SK-N-SH (cell line): Measurements from ENCODE around the gene HVCN1. TPM values are rescaled to one million over a fixed set of nuclear protein-coding genes. Genes with fewer than 3 reads are reported as not detected.

Source experiments
- CTCF ChIA-PET: fragments of 300-600, 350-600 bp; formaldehyde crosslinking; extraction: SDS; loops from one replicate; lab custom pipeline; 2021; lab: Yijun Ruan, JAX
- POLR2A ChIA-PET: fragments of 350-600 bp; sonication (Branson Sonifier 250); formaldehyde crosslinking; extraction: SDS; loops from one replicate; lab custom pipeline; 2020; ENCODE audit warnings: antibody characterized with exemption, inconsistent platforms; lab: Yijun Ruan, JAX
- DNase-seq: peaks from one replicate; pipeline ENCODE4 v3.0.0; 2012
- H2AFZ ChIP-seq: fragments of 200-600 bp; sonication (generic); 2 replicates; pipeline ENCODE4 v1.8.1; 2016; ENCODE audit warnings: antibody characterized with exemption, mild to moderate bottlenecking, low read depth
- H3F3A ChIP-seq: fragments of 200-600 bp; sonication (generic); replicated peaks from 2 replicates; pipeline ENCODE3; 2016; ENCODE audit warnings: antibody characterized with exemption, mild to moderate bottlenecking; ENCODE audit not compliant: insufficient read depth
- H3K27ac ChIP-seq, 2 experiments: fragments of 200-500 bp in 1 of 2; fragments of 200-600 bp in 1 of 2; sonication (Bioruptor generic) in 1 of 2; sonication (generic), shearing (Covaris generic) in 1 of 2; 2 replicates each; pipeline versions ENCODE4 v1.5.1 to v1.6.1; 2014 to 2016; ENCODE audit warnings: low read depth in 2 of 2, inconsistent platforms in 1 of 2, low read length in 1 of 2, mild to moderate bottlenecking in 1 of 2, mixed read lengths in 1 of 2
- H3K27me3 ChIP-seq: fragments of 200-600 bp; sonication (generic), shearing (Covaris generic); 2 replicates; pipeline ENCODE4 v1.6.1; 2016; ENCODE audit warnings: mixed run types; ENCODE audit not compliant: insufficient read depth
- H3K36me3 ChIP-seq, 2 experiments: fragments of 200-500 bp in 1 of 2; fragments of 200-600 bp in 1 of 2; sonication (Bioruptor generic) in 1 of 2; sonication (generic) in 1 of 2; replicated peaks in 1 of 2; 2 replicates each; pipeline versions ENCODE3 to v1.5.1; 2014 to 2016; ENCODE audit warnings: low read length in 1 of 2, mild to moderate bottlenecking in 1 of 2; ENCODE audit not compliant: insufficient read depth in 2 of 2, control insufficient read depth in 1 of 2
- H3K4me1 ChIP-seq, 2 experiments: fragments of 200-500 bp in 1 of 2; fragments of 200-600 bp in 1 of 2; sonication (Bioruptor generic) in 1 of 2; sonication (generic), shearing (Covaris generic) in 1 of 2; 2 replicates each; pipeline versions ENCODE4 v1.5.1 to v1.6.1; 2014 to 2016; ENCODE audit warnings: low read depth in 1 of 2, low read length in 1 of 2, mixed run types in 1 of 2; ENCODE audit not compliant: insufficient read depth in 2 of 2, control insufficient read depth in 1 of 2
- H3K4me2 ChIP-seq: fragments of 200-600 bp; sonication (generic), shearing (Covaris generic); 2 replicates; pipeline ENCODE4 v1.6.1; 2017; ENCODE audit warnings: mixed run types
- H3K4me3 ChIP-seq, 2 experiments: fragments of 200-500 bp in 1 of 2; fragments of 200-600 bp in 1 of 2; sonication (Bioruptor generic) in 1 of 2; sonication (generic), shearing (Covaris generic) in 1 of 2; 2 replicates each; pipeline versions ENCODE4 v1.5.1 to v1.8.1; 2014 to 2016; ENCODE audit warnings: low read depth in 2 of 2, inconsistent platforms in 1 of 2, low read length in 1 of 2, mild to moderate bottlenecking in 1 of 2, mixed read lengths in 1 of 2, moderate library complexity in 1 of 2
- H3K79me2 ChIP-seq: fragments of 200-600 bp; sonication (generic); 2 replicates; pipeline ENCODE4 v1.8.1; 2017; ENCODE audit warnings: mild to moderate bottlenecking; ENCODE audit not compliant: insufficient read depth
- H3K9ac ChIP-seq: fragments of 200-600 bp; sonication (generic); 2 replicates; pipeline ENCODE4 v1.6.1; 2017; ENCODE audit warnings: mixed run types
- H3K9me2 ChIP-seq: fragments of 200-600 bp; sonication (generic); 2 replicates; pipeline ENCODE4 v1.6.1; 2017; ENCODE audit warnings: mixed run types
- H3K9me3 ChIP-seq: fragments of 200-600 bp; sonication (generic); 2 replicates; pipeline ENCODE4 v1.6.1; 2017; ENCODE audit warnings: mixed run types, mild to moderate bottlenecking, moderate library complexity
- H4K20me1 ChIP-seq: fragments of 200-600 bp; sonication (generic); 2 replicates; pipeline ENCODE4 v1.6.1; 2017; ENCODE audit warnings: mild to moderate bottlenecking, mixed run types; ENCODE audit not compliant: insufficient read depth
- CHD2 ChIP-seq: fragments of 150-350 bp; IDR thresholded peaks from 2 replicates; pipeline ENCODE4 v1.6.1; 2018; ENCODE audit warnings: low read length; ENCODE audit not compliant: partially characterized antibody
- FOXJ3 ChIP-seq: sonication (generic); formaldehyde crosslinking; IDR thresholded peaks from 2 replicates; pipeline ENCODE4 v1.5.1; 2020; ENCODE audit warnings: mild to moderate bottlenecking, missing genetic modification reagents
- NFIC ChIP-seq: IDR thresholded peaks from 2 replicates; pipeline ENCODE4 v1.4.0; 2012; ENCODE audit warnings: borderline replicate concordance
- PBX3 ChIP-seq: IDR thresholded peaks from 2 replicates; pipeline ENCODE4; 2012
- RAD21 ChIP-seq: IDR thresholded peaks from 2 replicates; pipeline ENCODE4 v1.6.1; 2012; ENCODE audit warnings: mild to moderate bottlenecking, low read length
- RCOR1 ChIP-seq: fragments of 150-350 bp; IDR thresholded peaks from 2 replicates; pipeline ENCODE4 v1.6.1; 2017; ENCODE audit warnings: antibody characterized with exemption, low read length
- RFX5 ChIP-seq: IDR thresholded peaks from 2 replicates; pipeline ENCODE4 v1.6.1; 2012; ENCODE audit warnings: mild to moderate bottlenecking, improper control_type of control experiment, low read length
- SMC3 ChIP-seq: IDR thresholded peaks from 2 replicates; pipeline ENCODE4 v1.6.1; 2012; ENCODE audit warnings: low read depth, low read length, improper control_type of control experiment
- TCF12 ChIP-seq: IDR thresholded peaks from 2 replicates; pipeline ENCODE4 v1.4.0; 2012
- WGBS: methylation state at CpG from one replicate; pipeline ENCODE4 v1.1.6; 2017; ENCODE audit warnings: low lambda C conversion rate; 5-methylcytosine and 5-hydroxymethylcytosine counted together
- polyA plus RNA-seq, 3 experiments: library from polyadenylated mRNA; depleted of rRNA; stranded (reverse); fragments of >200 nt; gene quantifications; 2 replicates each; pipeline ENCODE4 v1.2.3, GENCODE V29; 2012
- TF ChIP-seq, protein P1 (sequence below): IDR thresholded peaks from 2 replicates; pipeline ENCODE4 v1.4.0; 2012; ENCODE audit warnings: low read depth, borderline replicate concordance
- TF ChIP-seq, protein P2 (sequence below): IDR thresholded peaks from 2 replicates; pipeline ENCODE4 v1.6.1; 2012; ENCODE audit warnings: mild to moderate bottlenecking, low read depth, low read length, moderate library complexity

HVCN1 gene
- polyA plus RNA-seq, 1 of the 3 experiments (the other 2 are of a cell fraction): 0.03 TPM

GRCh38 chr12:110733089-110733715 is 44.3 kb upstream of the HVCN1 start:
- no peaks in the 10 kb centered on the region for H3F3A ChIP-seq
- CTCF ChIA-PET: interaction anchor here (0.7 to 1.2 kb wide), 2 partner anchors 91 to 155 kb away, joined by 3 read pairs; no protein-coding TSS in a partner anchor
- H3K79me2 ChIP-seq: peaks cover 100% of the 10 kb centered on the region
- H2AFZ ChIP-seq: no peak overlapping the region
- H3K4me3 ChIP-seq: no peak overlapping the region
- TF ChIP-seq RCOR1 (no peak), TCF12 (0 out of 2 replicates have a peak, but pooled peaks have one; percentile 11), RAD21 (no peak), PBX3 (0 out of 2 replicates have a peak, but pooled peaks have one; percentile 22)
- H3K27me3 ChIP-seq: no peaks in the 10 kb centered on the region
- H3K9ac ChIP-seq: no peak overlapping the region
- H4K20me1 ChIP-seq: peaks cover 83% of the 10 kb centered on the region
- H3K4me1 ChIP-seq: peaks cover 7 to 26% of the 10 kb centered on the region in 2 experiments
- H3K4me2 ChIP-seq: 0 out of 2 replicates have a peak overlapping the region, but pooled peaks have one; percentile 1
- 63% methylated on average over 5 of the region's 5 CpGs for WGBS
- no peaks in the 10 kb centered on the region for H3K9me2 ChIP-seq
- peak overlapping the region; percentile 3 to 7; a peak in 1 of 4 replicates for H3K27ac ChIP-seq
- POLR2A ChIA-PET: interaction anchor here (0.8 kb wide), 1 partner anchor 9 kb away, joined by 3 read pairs; no protein-coding TSS in a partner anchor
- no peak for DNase-seq
- peaks cover 38 to 62% of the 10 kb centered on the region in 2 experiments for H3K36me3 ChIP-seq
- no peaks in the 10 kb centered on the region for H3K9me3 ChIP-seq

DNA sequence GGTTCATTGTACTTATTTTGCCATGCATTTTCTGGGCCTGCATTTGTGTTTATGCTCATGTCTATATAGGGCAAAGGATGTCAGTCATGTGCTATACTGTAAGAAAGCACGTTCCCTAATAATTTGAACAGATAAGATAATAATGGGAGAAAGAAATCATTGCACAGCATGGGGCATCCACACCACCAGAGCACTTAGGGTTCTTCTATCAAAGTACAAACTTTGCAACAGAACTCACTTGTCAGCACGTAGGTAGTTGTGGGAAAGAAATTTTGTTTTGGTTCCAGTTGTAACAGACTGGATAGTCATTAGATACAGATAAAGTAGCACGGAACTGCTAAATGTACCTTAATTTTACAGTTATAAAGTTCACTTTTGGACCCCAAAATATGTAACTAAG is 43.7 kb upstream of the HVCN1 start:
- Histone ChIP-seq H3K36me3 (peaks cover 41 to 57% of the 10 kb centered on the region in 2 experiments), H3F3A (no peaks in the 10 kb centered on the region), H4K20me1 (peaks cover 76% of the 10 kb centered on the region), H3K4me1 (peaks cover 7 to 20% of the 10 kb centered on the region in 2 experiments), H3K9me2 (no peaks in the 10 kb centered on the region), H2AFZ (no peak overlapping the region), H3K9me3 (no peaks in the 10 kb centered on the region), H3K9ac (no peak overlapping the region), H3K27ac (no peak overlapping the region), H3K79me2 (peaks cover 100% of the 10 kb centered on the region)
- ChIA-PET CTCF (interaction anchor here (0.7 kb wide), 1 partner anchor 155 kb away, joined by 3 read pairs; no protein-coding TSS in a partner anchor), POLR2A (no interaction called here)
- 84% methylated on average over 3 of the region's 3 CpGs for WGBS
- TF ChIP-seq, protein P1, sequence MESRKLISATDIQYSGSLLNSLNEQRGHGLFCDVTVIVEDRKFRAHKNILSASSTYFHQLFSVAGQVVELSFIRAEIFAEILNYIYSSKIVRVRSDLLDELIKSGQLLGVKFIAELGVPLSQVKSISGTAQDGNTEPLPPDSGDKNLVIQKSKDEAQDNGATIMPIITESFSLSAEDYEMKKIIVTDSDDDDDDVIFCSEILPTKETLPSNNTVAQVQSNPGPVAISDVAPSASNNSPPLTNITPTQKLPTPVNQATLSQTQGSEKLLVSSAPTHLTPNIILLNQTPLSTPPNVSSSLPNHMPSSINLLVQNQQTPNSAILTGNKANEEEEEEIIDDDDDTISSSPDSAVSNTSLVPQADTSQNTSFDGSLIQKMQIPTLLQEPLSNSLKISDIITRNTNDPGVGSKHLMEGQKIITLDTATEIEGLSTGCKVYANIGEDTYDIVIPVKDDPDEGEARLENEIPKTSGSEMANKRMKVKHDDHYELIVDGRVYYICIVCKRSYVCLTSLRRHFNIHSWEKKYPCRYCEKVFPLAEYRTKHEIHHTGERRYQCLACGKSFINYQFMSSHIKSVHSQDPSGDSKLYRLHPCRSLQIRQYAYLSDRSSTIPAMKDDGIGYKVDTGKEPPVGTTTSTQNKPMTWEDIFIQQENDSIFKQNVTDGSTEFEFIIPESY: no peak
- no peak for TF ChIP-seq TCF12
- TF ChIP-seq FOXJ3 (CRISPR knock-in tag): no peak
- TF ChIP-seq RFX5: no peak
- no peak for TF ChIP-seq SMC3
- TF ChIP-seq, protein P2, sequence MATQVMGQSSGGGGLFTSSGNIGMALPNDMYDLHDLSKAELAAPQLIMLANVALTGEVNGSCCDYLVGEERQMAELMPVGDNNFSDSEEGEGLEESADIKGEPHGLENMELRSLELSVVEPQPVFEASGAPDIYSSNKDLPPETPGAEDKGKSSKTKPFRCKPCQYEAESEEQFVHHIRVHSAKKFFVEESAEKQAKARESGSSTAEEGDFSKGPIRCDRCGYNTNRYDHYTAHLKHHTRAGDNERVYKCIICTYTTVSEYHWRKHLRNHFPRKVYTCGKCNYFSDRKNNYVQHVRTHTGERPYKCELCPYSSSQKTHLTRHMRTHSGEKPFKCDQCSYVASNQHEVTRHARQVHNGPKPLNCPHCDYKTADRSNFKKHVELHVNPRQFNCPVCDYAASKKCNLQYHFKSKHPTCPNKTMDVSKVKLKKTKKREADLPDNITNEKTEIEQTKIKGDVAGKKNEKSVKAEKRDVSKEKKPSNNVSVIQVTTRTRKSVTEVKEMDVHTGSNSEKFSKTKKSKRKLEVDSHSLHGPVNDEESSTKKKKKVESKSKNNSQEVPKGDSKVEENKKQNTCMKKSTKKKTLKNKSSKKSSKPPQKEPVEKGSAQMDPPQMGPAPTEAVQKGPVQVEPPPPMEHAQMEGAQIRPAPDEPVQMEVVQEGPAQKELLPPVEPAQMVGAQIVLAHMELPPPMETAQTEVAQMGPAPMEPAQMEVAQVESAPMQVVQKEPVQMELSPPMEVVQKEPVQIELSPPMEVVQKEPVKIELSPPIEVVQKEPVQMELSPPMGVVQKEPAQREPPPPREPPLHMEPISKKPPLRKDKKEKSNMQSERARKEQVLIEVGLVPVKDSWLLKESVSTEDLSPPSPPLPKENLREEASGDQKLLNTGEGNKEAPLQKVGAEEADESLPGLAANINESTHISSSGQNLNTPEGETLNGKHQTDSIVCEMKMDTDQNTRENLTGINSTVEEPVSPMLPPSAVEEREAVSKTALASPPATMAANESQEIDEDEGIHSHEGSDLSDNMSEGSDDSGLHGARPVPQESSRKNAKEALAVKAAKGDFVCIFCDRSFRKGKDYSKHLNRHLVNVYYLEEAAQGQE: no peak
- no peak for TF ChIP-seq NFIC
- no peak for TF ChIP-seq CHD2
- TF ChIP-seq, all 33 proteins: peak for 0
- Histone ChIP-seq H3K4me2 (no peak overlapping the region), H3K4me3 (no peak overlapping the region), H3K27me3 (no peaks in the 10 kb centered on the region)
- DNase-seq: no peak
